KMS-11 (cell line): ENCODE measurements around the gene WFS1.

ENCODE experiments used
- H2AFZ ChIP-seq: fragments of 200-600 bp; sonication (generic); 2 replicates; pipeline ENCODE4 v1.6.1; 2016; ENCODE audit warnings: antibody characterized with exemption, mixed run types, low read depth
- H3K27ac ChIP-seq: fragments of 200-600 bp; sonication (generic); 2 replicates; pipeline ENCODE4 v1.6.1; 2016; ENCODE audit warnings: mild to moderate bottlenecking, mixed run types
- H3K27me3 ChIP-seq: fragments of 200-600 bp; sonication (generic); 2 replicates; pipeline ENCODE4 v1.6.1; 2017; ENCODE audit warnings: mild to moderate bottlenecking, low read depth, mixed run types, moderate library complexity; ENCODE audit not compliant: insufficient read depth
- H3K36me3 ChIP-seq: fragments of 200-600 bp; sonication (generic); 2 replicates; pipeline ENCODE4 v1.6.1; 2017; ENCODE audit warnings: mild to moderate bottlenecking, mixed run types; ENCODE audit not compliant: insufficient read depth
- H3K4me1 ChIP-seq: fragments of 200-600 bp; sonication (generic); 2 replicates; pipeline ENCODE4 v1.6.1; 2016; ENCODE audit warnings: mild to moderate bottlenecking, low read depth, mixed run types; ENCODE audit not compliant: poor library complexity, severe bottlenecking
- H3K4me2 ChIP-seq: fragments of 200-600 bp; sonication (generic); 2 replicates; pipeline ENCODE4 v1.7.0; 2016; ENCODE audit warnings: mild to moderate bottlenecking, mixed run types
- H3K4me3 ChIP-seq: fragments of 200-600 bp; sonication (generic); IDR thresholded peaks from 2 replicates; pipeline ENCODE4 v1.6.1; 2017; ENCODE audit warnings: low read depth, low read length, mixed read lengths; ENCODE audit not compliant: insufficient read depth
- H3K79me2 ChIP-seq: fragments of 200-600 bp; sonication (generic); 2 replicates; pipeline ENCODE4 v1.6.1; 2016; ENCODE audit warnings: low read depth, mixed run types; ENCODE audit not compliant: insufficient read depth
- H3K9ac ChIP-seq: fragments of 200-600 bp; sonication (generic); 2 replicates; pipeline ENCODE4 v1.6.1; 2016; ENCODE audit warnings: mild to moderate bottlenecking, mixed run types
- H4K20me1 ChIP-seq: fragments of 200-600 bp; sonication (generic); 2 replicates; pipeline ENCODE4 v1.6.1; 2016; ENCODE audit warnings: mild to moderate bottlenecking, mixed run types; ENCODE audit not compliant: insufficient read depth
- TF ChIP-seq, protein P1 (sequence below): fragments of 200-600 bp; sonication (generic); conservative IDR thresholded peaks from 2 replicates; pipeline ENCODE4 v1.6.1; 2017; ENCODE audit warnings: low read depth, mild to moderate bottlenecking, antibody characterized with exemption, low read length, moderate library complexity, mixed read lengths

The WFS1 gene

GRCh38 chr4:6230502-6230785 lies 39.2 kb upstream of the WFS1 start:
- TF ChIP-seq, protein P1, sequence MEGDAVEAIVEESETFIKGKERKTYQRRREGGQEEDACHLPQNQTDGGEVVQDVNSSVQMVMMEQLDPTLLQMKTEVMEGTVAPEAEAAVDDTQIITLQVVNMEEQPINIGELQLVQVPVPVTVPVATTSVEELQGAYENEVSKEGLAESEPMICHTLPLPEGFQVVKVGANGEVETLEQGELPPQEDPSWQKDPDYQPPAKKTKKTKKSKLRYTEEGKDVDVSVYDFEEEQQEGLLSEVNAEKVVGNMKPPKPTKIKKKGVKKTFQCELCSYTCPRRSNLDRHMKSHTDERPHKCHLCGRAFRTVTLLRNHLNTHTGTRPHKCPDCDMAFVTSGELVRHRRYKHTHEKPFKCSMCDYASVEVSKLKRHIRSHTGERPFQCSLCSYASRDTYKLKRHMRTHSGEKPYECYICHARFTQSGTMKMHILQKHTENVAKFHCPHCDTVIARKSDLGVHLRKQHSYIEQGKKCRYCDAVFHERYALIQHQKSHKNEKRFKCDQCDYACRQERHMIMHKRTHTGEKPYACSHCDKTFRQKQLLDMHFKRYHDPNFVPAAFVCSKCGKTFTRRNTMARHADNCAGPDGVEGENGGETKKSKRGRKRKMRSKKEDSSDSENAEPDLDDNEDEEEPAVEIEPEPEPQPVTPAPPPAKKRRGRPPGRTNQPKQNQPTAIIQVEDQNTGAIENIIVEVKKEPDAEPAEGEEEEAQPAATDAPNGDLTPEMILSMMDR, result no peak
- no peaks in the 10 kb centered on the region for H3K4me1 ChIP-seq
- H3K9ac ChIP-seq, result no peak overlapping the region
- H3K36me3 ChIP-seq, result no peaks in the 10 kb centered on the region
- H3K4me3 ChIP-seq, result no peak overlapping the region
- H3K27ac ChIP-seq, result no peak overlapping the region
- no peaks in the 10 kb centered on the region for H4K20me1 ChIP-seq
- H3K79me2 ChIP-seq, result no peaks in the 10 kb centered on the region
- H3K4me2 ChIP-seq, result no peak overlapping the region
- H2AFZ ChIP-seq, result no peak overlapping the region
- H3K27me3 ChIP-seq, result no peaks in the 10 kb centered on the region

DNA sequence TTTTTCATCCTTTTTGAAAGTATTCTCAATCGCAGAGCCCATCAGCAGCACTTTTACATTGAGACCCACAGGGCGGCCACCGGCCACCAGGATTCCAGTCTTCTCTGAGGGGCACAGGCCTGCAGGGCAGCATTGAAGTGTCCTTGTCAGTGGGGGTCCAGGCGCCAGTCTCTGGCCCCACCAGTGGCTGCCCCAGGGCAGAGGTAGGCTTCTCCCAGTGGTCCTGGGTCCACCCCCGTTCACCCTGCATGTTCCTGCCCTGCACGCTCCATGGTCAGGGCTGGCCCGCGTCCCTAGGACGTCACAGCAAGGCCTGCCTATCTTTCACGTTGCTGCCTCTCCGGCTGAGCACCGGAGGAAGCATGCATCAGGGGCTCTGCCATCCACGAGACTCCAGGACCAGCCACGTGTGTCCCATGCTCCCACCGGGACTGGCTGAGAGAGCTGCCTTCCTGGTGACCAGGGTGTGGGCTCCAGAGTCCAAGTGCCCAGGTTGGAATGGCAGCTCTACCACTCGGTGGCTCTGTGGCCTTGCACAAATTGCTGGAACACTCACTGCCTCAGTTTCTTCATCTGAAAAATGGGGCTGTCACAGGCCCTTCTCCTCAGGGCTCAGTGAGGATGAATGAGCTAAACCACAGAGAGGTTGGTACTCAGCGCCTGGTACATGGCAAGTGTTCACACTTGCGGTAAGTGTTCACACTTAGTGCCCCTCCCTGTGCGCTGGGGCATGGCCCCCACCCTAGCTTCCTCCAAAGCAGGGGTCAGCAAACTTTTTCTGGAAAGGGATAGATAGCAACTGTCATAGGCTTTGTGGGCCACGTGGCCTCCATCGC lies 38.6 kb upstream of the WFS1 start:
- no peaks in the 10 kb centered on the region for H3K36me3 ChIP-seq
- no peak overlapping the region for H3K4me3 ChIP-seq
- H3K27ac ChIP-seq, result no peak overlapping the region
- TF ChIP-seq, protein P1, result no peak
- no peaks in the 10 kb centered on the region for H4K20me1 ChIP-seq
- no peaks in the 10 kb centered on the region for H3K4me1 ChIP-seq
- H3K9ac ChIP-seq, result no peak overlapping the region
- no peak overlapping the region for H3K4me2 ChIP-seq
- no peaks in the 10 kb centered on the region for H3K27me3 ChIP-seq
- no peaks in the 10 kb centered on the region for H3K79me2 ChIP-seq
- no peak overlapping the region for H2AFZ ChIP-seq

GRCh38 chr4:6231663-6232165 lies 37.9 kb upstream of the WFS1 start:
- Histone ChIP-seq H3K27me3 (no peaks in the 10 kb centered on the region), H3K27ac (no peak overlapping the region), H3K4me3 (no peak overlapping the region), H3K4me1 (no peaks in the 10 kb centered on the region), H3K9ac (no peak overlapping the region), H4K20me1 (no peaks in the 10 kb centered on the region), H3K79me2 (no peaks in the 10 kb centered on the region), H3K4me2 (no peak overlapping the region), H2AFZ (no peak overlapping the region), H3K36me3 (no peaks in the 10 kb centered on the region)
- TF ChIP-seq, protein P1, result no peak

DNA sequence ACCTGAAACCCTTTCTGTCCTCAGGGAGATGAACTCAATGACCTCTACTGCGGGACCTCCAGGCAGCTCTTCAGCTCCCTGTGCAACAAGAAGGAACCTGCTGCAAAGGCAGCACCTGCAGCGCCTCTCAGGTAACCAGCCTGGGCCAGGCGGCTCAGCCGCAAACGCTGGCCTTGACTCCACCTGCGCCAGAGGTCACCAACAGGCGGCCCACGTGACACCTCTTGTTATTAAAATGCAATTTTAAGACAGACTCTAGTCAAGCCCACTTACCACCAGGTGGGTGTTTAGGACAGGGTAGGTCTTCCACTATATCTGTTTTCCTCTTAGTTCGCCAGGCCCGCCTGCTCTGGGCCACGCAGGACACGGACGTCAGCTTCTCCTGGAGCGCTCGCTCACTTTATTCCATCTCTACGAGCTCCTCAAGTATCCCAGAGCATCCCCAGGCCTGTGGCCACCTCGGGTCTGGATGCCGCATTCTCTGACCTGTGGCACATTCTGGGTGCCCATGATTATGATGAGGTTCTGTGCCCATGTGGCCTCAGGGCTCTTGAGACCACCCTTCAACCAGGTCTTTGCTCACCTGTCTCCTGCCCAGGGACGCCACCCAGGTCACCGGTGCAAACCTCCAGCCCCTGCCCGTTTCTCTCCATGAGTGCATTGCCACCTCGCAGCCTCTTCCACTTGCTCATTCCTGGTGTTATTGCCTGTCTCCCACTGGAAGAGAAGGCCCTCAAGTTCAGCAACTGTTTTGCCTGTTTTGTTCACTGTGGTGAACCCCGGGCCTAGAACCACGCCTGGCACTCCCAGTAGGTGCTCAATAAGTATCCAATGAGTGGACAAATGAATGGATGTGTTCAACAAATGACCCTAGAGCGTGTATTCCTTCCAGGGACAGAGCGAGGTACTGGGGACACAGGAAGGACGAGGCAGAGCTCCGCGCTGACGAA lies 36.5 kb upstream of the WFS1 start:
- no peak overlapping the region for H3K4me3 ChIP-seq
- no peak overlapping the region for H3K4me2 ChIP-seq
- no peaks in the 10 kb centered on the region for H3K36me3 ChIP-seq
- H3K9ac ChIP-seq, result no peak overlapping the region
- H2AFZ ChIP-seq, result no peak overlapping the region
- no peaks in the 10 kb centered on the region for H3K4me1 ChIP-seq
- H3K27ac ChIP-seq, result no peak overlapping the region
- H3K27me3 ChIP-seq, result no peaks in the 10 kb centered on the region
- no peaks in the 10 kb centered on the region for H4K20me1 ChIP-seq
- TF ChIP-seq, protein P1, result no peak
- no peaks in the 10 kb centered on the region for H3K79me2 ChIP-seq
